ENCODE results near the gene MED16.

GRCh38 chr19:858284-858683 is 34.7 kb downstream of the MED16 start:
- TF ChIP-seq CTCF (IDR thresholded peaks at IDR 0.05 in 2 of 3, conservative IDR thresholded peaks at IDR 0.05 in 1 of 3; ENCODE audit: control insufficient read depth in 2 of 3, extremely low read depth in 1 of 3, insufficient read depth in 1 of 3, low read depth in 3 of 3, low read length in 3 of 3) = no peak
- TF ChIP-seq SMC3 (IDR thresholded peaks at IDR 0.05; ENCODE audit: borderline replicate concordance, low read length) = no peak
